Ecto neural progenitor cell (in vitro differentiated cells): ENCODE results near the gene GRIA4.
"Not testable (repeated sequence)": the region's sequence is repeated elsewhere in the genome, so short reads cannot be mapped to it uniquely, and the experiment has no call there.

ENCODE experiments used
- DNase-seq: peaks from one replicate; pipeline ENCODE4 v3.0.0-alpha.2; 2018; ENCODE audit warnings: low spot score

The GRIA4 gene

GRCh38 chr11:105719073-105719822, 109.4 kb downstream of the GRIA4 start:
- DNase-seq: no peak

GRCh38 chr11:105720096-105720495, 110.2 kb downstream of the GRIA4 start:
- DNase-seq: no peak

DNA sequence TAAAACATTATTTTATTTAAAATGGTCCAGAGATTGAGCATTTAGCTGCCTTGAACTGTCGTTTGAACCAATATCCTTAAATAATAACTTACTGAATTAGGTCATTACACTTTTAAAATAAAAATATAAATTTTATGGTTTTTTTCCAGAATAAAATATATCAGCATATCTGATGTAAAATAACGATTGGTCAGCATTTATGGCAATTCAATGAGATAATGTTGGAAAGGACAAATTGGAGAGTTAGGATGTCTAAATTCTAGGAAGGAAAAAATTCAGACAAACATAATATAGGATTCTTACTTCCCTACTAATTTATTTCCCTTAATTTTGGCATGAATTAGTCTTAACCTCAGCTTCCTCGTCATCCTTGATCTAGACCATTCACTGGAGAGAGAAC, 113.4 kb downstream of the GRIA4 start:
- no peak for DNase-seq

DNA sequence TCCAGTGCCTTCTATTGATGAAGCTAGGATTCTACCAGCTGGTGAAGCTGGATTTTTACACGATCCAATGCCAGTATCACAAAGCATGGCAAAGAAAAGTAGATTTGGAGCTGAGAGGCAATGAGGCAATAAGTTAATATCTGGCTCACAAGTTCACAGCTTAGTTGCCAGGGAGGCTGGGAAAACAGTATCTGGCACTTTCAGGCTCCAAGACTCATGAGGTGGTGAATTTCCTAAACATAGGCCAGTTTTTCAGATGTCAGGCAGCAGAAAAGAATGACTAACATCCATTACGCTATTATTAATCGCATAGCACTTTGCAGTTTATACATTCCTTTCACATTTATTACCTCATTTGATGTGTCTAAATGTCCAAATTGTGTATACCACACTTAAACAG, 122.7 kb downstream of the GRIA4 start:
- no peak for DNase-seq

DNA sequence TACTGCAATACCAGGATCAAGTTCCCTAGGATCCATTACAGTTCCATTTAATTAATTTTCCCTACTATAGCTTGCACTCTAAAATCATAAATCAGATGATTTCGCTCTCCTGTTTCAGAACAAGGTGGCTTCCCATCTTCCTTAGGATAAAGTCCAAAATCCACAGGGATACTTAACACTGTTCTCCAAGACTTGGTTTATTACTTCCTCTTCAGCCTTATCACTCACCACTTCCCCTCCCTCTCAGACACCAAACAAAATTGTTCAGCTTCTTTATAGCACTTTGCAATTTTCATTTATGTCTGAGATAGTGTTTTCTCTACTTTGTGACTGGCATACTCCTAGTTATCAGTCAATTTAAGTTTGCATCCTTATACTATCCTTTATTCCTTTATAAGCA, 124.6 kb downstream of the GRIA4 start:
- no peak for DNase-seq

DNA sequence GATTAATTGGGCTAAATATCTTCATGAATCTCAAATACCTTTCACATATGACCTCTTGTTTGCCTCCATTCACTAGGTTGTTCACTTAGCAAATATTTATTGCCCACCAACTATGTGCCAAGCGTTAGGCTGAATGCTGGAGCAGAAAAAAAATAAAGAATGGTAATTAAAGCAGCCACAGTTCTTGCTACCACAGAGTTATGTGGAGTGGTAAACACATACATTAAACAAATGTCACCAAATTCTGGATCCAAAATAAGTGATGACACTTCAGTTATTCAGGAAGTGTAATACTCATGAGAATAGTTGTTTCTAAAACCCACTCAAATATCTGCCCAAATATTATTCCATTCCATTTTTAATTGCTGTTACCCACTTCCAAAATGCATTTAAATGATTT, 128.4 kb downstream of the GRIA4 start:
- no peak for DNase-seq

DNA sequence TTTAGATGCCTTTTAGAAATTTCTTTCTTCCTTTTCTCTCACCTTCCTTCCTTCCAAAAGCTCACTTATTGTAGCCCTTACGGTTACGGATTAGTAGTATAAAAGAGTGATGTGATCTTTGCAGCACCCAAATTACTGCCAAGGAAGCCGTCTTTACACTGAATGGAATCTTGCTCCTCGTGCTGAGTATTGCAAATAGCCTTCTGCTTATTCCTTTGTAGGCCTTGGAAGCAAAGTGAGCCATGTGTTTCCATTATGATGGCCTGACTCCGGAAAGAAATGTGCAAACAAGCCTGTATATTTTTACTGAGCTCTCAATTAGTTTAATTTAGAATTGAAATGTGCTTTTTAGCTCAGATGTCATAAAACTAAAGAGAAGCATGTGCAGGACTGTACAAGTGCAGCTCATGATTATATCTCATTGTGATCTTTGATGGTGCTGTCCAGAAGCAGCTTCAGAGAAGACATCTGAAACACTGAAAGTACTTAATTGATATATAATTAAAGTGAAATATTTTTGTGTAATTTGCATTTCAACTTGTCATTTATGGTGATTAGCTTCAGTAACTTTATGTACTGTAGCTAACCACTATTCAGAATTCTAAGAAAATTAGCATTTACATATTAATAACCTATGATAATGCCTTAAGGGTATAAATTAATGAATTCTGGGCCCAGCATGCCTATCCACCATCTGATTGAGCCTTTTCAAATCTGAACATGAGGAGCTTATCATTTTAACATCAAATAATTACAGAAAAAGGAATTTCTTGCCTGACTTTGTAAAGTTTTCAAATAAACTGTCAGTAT, 129.3 kb downstream of the GRIA4 start:
- DNase-seq: no peak

- no peak for DNase-seq
Observed at GRCh38 chr11:105740164-105740903, 130.5 kb downstream of the GRIA4 start.

DNA sequence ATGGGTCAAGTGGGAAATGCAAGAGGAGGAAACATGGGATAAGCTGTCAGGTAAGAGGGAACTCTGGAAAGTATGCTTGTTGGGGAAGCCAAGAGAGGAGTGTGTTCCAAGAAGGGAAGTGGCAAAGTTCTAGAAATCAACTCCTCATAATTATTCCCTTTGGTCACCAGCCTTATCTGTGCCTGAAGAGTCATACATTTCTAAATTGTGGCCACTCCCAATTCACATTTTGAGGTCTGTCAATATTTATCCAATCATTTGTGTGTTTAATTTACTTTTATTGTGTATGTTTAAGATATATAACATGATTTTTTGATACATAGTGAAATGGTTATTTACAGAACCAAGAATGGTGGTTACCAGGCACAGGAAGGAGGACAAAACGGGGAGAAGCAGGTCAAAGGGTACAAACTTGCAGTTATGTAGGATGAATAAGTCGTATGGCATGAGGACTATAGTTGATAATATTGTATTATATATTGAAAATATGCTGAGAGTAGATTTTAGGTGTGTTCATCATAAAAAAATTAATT, 131.7 kb downstream of the GRIA4 start:
- no peak for DNase-seq

DNA sequence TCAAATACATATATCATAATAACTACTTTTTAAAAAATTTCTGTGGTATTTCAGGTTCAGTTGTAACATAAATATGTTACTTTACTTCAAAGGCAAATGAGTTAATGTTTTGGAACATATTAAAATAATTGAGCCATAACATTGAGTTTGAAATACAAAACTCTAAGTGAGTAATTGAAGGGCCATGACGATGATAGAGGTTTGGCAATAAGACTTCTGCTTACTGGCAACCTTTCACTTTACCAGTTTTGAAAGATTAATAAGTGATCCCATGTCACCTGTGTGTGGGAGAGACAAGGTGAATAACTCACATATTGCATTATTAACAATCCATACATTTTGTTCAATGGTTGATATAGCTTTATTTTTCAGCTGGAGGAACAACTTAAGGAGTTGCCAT, 144.4 kb downstream of the GRIA4 start:
- DNase-seq: no peak

GRCh38 chr11:105754716-105755115, 144.8 kb downstream of the GRIA4 start:
- DNase-seq: no peak

DNA sequence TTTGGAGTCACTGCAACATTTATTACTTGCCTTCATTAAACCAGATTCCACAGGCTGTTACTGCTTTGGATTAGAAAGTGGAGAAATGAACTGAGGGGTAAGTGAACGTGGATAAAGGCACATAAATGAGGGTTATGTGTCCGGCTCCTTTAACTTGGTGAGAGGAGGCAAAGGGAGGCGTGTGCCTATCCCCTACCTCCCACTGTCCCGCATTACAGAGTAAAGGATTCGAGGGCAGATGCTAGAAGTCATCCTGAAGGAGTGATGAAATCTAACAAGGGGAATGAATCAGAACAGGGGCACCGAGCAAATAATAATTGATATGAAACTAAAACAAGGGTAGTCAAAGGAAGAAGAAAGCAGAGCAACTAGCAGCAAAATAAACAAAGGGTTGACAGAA, 147.2 kb downstream of the GRIA4 start:
- DNase-seq: no peak

GRCh38 chr11:105763594-105763993, 153.7 kb downstream of the GRIA4 start:
- no peak for DNase-seq

DNA sequence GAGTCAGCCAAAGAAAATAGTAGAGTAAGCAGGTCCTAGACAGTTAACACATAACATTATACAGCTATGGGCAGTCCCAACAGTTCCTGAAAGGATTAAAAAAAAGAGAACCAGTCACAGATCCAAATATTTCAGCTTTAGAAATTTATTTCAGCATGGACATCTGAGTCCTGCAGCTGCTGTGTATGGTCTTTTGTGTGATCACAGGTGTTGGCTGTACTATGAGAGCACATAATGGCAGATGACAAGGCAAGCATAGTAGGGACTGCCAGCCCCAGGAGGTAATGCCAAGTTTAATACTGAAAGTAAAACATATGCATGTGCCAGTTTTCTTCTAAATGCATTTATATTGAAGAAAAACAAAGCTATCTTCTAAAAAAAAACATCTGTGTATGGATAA, 158.1 kb downstream of the GRIA4 start:
- DNase-seq: no peak

DNA sequence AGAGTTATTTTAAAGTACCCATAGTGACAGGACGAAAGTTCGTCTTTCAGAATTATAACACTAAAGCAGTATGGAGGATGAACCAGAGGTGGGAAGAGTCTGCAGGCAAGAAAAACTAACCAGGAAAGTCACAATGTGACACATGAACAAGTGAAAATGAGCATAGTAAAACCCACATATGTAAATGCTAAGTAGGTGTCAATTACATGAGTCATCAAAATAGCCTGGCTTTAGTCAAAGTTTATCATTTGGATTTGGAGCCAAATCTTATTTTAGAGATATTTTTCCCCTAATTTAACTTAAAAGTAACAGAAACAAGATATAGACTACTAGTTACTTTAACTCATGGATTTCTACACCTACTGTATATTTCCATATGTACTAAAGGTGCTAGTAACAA, 159.8 kb downstream of the GRIA4 start:
- no peak for DNase-seq

GRCh38 chr11:105773452-105773851, 163.6 kb downstream of the GRIA4 start:
- not testable (repeated sequence) for DNase-seq

DNA sequence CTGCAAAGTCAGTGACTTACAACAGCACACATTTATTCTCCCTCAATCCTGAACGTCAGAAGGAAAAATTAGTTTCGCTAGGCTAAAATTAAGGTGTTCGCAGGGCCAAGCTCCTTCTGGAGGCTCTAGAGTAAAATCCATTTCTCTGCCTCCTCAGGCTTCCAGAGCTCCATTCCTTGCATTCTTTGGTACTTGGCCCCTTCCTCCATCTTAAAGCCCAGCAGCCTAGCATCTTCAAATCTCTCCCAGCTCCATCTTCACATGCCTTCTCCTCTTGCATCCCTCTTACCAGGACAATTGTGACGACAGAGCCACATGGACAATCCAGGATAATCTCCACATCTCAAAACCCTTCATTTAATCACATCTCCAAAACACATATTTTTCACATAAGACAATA, 165.0 kb downstream of the GRIA4 start:
- no peak for DNase-seq

GRCh38 chr11:105780781-105781525, 171.1 kb downstream of the GRIA4 start:
- DNase-seq: no peak

- no peak for DNase-seq
Observed at GRCh38 chr11:105781807-105782206, 171.9 kb downstream of the GRIA4 start.

GRCh38 chr11:105783216-105783615, 173.3 kb downstream of the GRIA4 start:
- DNase-seq: no peak

DNA sequence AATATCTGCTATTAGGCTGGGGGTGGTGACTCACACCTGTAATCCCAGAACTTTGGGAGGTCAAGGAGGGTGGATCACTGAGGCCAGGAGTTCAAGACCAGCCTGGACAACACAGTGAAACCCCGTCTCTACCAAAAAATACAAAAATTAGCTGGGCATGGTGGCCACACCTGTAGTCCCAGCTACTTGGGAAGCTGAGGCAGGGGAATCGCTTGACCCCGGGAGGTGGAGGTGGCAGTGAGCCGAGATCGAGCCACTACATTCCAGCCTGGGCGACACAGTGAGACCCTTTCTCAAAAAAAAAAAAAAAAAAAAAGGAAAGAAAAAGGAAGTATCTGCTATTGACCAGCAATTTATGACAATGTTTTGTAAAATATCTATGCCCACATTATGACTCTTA, 176.0 kb downstream of the GRIA4 start:
- DNase-seq: not testable (repeated sequence)

GRCh38 chr11:105786741-105787140, 176.9 kb downstream of the GRIA4 start:
- no peak for DNase-seq
